Tongue (tissue), 2 donors: ENCODE measurements around the gene COL23A1. TPM values are rescaled to one million over a fixed set of nuclear protein-coding genes. Genes with fewer than 3 reads are reported as not detected.

ENCODE experiments used
- DNase-seq: peaks from one replicate; pipeline ENCODE4 v3.0.0-alpha.2; 2015
- total RNA-seq: library from RNA; depleted of rRNA; stranded (reverse); fragments of >200 nt; gene quantifications from one replicate; pipeline ENCODE4 v1.2.3, GENCODE V29; 2014

COL23A1 gene
- total RNA-seq, 1 donor from 2014 or later: 5.4 TPM

DNA sequence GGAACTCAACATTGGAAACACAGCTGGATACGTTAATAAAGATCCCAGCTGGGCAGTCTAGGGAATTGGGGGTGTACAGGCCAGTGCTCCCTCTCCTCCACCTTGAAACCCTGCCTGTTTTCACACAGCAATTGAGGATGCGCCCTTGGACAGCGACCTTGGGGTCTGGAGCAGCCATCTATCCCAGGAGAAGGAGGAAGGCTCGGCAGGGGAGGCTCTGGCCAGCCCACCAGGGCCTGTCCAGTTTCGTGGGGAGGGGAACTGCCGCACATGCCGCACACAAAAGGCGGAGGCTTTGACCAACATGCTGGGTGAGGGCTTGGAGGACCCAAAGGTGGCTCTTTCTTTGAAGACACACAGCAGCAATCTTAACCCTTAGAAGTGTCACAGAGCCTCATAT lies 1.4 kb downstream of the COL23A1 start:
- DNase-seq: no peak

DNA sequence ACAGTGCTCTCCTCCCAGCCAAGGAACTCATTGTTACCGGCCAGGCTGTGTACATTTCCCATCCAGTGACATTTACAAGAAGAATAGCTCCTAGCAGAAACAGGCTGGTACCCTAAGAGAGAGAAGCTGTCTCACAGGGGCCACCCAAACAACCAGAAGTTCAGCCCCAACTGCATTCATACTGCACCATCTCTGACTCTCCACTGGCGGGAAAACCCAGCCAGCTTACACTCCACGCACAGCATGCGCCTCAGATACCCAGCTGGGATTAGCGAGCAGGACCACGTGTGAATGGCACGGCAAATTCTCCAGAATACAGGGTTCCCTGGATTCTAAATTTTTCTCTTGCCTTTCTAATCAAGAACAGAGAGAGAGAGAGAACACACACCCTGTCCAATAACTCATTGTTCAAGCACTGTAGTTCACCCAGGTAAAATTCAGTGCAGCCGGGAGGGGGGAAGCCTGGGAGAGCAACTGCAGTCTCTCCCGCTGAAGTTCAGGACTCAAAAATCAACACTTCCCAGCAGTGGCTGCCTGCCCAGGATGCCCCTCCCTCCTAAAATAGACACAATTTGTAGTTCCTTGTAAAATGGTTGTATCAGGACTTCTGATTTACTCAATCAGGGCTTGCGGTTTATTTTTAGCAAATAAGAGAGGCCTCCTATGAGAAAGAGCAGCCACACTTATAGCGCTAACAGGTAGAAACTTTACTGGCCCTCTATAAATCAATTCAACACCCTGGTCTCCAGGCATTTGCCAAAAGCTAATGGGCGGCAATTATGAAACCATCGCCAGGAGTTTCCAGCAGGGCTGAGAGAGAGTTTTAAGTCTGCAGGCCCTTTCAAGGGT lies 2.2 kb downstream of the COL23A1 start:
- DNase-seq: peak; percentile 48

DNA sequence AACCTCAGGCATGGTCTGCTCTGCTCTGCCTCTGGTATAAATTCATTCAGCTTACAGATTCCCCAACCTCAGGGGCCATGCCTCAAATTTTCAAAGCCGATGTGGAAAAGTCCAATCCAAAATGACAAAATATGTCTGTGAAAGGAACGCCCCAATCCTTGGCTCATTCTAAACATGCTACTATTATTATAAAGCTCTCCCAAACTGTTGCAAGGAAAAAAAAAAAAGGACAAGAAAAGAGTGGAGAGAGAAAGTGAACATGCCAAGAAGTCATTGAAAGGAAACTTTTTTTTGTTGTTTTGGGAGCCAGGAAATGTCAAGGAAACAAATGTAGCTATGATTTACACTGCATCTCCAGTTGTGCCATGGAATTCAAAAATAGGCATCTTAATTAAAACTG lies 3.8 kb downstream of the COL23A1 start:
- DNase-seq: peak; percentile 27

- DNase-seq: peak; percentile 60
Measured at GRCh38 chr5:178585421-178585820, 4.8 kb downstream of the COL23A1 start.

GRCh38 chr5:178583279-178583678 lies 6.9 kb downstream of the COL23A1 start:
- no peak for DNase-seq

DNA sequence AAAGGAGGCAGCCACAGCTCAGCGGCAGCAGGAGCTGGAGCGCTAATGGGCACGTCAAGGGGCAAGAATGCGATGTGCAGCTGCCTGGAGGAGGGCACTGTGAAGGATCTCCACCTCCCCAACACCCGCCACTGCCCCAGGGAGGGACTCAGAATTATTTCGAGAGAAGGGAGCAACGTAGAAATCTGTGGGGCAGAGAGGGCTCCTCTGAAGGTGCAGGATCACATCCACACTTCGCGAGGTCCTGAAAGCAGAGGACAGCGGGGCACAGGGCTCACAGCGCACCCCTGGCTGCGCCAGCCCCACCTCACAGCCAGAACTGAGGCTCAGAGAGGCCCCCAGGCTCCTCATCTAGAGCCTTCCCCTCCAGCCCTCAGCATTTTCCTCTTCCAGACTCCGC lies 7.9 kb downstream of the COL23A1 start:
- no peak for DNase-seq

DNA sequence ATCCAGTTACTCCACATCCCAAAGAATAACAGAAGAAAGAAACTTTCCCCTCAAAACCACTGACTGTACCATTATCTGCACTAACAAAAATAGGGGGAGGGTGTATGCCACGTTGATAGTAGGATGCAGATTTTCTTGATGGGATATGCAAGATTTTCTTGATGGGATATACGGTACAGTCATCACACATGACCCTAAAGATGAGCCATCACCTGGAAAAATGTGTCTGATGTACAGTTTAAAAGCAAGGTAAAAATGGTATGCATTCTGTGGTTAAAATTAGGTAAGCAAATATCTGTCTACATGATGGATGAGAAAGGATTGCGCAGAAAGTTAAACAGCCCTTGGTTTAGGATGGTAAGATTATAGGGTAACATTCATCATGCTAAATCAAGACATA lies 8.6 kb downstream of the COL23A1 start:
- no peak for DNase-seq

DNA sequence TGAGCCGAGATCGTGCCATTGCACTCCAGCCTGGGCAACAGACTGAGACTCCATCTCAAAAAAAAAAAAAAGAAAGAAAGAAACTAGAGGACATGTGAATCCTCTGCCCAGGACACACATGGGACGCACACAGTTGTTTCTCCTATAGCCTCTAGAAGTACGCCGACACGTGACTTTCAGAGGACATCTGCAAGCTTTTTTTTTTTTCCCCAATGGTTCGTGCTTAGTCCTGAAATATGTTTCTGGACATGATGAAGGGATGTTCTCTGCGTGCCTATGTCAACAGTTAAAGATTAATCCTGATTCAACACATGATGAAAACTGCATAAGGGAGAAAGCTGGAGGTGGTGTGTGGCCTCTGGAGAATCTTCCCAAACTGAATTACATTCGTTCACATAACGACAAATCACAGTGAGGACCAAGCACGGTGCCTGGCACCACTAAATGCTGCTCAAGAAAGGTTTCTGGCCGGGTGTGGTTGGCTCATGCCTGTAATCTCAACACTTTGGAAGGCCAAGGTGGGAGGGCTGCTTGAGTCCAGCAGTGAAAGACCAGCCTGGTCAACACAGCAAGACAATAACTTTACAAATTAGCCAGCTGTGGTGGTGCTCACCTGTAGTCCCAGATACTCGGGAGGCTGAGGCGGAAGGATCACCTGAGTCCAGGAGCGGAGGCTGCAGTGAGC lies 9.8 kb downstream of the COL23A1 start:
- DNase-seq: peak; percentile 20

DNA sequence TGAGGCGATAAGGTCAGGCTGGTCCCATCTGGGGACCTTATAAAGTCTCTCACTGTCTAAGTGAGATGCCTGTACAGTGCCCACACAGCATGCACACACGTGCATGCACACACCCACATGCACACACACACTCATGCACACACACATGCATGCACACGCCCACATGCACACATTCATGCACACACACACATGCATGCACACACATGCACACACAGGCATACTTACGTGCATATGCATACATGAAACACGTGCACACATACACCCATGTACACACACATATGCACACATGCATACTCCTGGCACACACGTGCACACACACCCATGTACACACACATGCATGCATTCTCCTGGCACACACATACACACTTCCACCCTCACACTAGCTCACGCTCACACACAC lies 12.2 kb downstream of the COL23A1 start:
- DNase-seq: no peak

- no peak for DNase-seq
Measured at GRCh38 chr5:178577376-178577839, 12.8 kb downstream of the COL23A1 start.

DNA sequence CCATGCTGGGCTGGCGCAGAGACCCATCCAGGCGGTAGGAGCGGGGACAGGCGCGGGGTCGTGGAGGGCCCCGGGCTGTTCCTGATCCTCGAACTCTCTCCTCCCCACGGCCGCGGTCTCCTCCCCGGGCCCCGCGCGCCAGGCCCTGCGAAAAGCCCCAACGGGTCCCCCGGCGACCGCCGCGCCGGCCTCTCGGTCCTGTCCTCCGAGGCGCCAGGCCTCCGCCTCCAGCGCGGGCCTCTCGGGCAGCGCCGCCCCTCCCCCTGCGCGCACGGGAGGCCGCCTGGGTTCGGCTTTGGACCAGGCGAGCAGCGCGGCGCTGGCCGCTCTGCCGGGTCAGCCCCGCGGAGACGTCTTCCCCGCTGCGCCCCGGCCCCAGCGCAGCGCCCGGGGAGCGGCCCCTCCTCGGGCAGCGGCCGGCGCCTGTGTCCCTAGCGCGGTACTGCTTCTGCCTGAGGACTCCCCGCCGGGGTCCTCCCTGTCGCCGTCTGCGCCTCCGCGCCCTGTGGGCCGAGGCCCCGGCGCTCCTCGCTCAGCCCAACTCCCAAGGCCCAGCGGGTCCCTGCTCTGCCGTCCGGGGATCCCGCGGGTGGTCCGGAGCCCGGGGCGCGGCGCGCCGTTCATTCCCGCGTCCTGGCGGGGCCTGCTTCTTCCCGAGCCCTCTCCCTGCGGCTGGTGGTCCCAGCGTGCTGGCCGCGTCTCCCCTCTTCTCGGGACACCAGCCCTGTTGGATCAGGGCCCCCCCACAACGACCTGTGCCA lies 13.4 kb downstream of the COL23A1 start:
- peak; percentile 34 for DNase-seq

GRCh38 chr5:178573216-178573615 lies 17.0 kb downstream of the COL23A1 start:
- no peak for DNase-seq

GRCh38 chr5:178572617-178573016 lies 17.6 kb downstream of the COL23A1 start:
- DNase-seq: no peak

DNA sequence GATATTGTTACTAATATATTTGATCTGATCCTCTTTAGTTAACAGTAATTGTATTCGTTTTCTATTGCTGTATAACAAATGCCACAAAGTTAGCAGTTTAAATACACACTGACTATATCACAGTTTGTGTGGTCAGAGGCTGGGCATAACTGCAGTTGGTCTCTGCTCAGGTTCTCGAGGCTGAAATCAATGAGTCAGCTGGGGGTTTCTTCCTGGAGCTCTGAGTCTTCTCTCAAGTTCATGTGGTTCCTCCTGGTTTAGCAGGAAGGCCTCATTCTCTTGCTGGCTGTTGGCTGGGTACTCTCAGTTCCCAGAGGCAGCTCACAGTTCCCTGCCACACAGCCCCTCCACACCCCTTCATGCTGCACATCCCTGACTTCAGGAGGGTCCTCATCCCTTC lies 20.7 kb downstream of the COL23A1 start:
- DNase-seq: no peak

- DNase-seq: peak; percentile 49
Measured at GRCh38 chr5:178564811-178565550, 25.2 kb downstream of the COL23A1 start.

DNA sequence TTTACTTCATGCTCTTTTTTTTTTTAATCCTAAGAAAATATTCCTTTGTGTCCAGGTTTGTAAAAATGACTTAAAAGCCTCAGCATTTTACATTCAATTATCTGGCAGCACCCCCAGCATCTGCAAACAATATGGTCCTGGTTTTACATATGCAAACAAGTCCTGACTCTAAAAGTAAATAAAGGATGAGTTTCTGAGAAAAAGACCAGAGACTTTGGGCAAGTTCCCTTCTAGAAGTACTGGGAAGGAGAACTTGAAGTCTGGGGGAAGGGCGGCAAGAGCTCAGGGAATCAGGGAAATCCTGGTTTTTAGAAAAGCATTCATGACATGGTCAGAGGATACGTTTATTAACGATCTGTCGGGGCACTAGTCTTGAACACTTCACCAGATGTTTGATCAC lies 25.8 kb downstream of the COL23A1 start:
- DNase-seq: peak; percentile 83

GRCh38 chr5:178563621-178564020 lies 26.6 kb downstream of the COL23A1 start:
- no peak for DNase-seq

DNA sequence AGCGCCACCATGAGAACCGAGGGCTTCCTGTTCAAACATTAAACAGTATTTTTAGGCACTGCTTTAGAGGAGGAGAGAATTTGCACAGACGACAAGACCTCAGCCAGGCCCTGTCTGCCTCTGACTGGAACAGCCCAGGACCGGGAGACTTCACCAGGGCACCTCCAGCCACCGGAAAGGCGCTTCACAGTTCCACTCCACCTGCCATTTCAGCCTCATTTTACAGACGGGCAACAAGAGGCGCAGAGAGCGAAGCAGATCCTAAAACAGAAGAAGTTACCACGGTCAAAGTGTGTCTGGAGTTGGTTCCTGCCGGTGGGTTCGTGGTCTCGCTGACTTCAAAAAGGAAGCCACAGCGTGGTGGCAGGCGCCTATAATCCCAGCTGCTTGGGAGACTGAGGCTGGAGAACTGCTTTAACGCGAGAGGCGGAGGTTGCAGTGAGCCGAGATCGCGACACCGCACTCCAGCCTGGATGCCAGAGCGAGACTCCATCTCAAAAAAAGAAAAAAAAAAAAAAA lies 28.4 kb downstream of the COL23A1 start:
- DNase-seq: no peak

DNA sequence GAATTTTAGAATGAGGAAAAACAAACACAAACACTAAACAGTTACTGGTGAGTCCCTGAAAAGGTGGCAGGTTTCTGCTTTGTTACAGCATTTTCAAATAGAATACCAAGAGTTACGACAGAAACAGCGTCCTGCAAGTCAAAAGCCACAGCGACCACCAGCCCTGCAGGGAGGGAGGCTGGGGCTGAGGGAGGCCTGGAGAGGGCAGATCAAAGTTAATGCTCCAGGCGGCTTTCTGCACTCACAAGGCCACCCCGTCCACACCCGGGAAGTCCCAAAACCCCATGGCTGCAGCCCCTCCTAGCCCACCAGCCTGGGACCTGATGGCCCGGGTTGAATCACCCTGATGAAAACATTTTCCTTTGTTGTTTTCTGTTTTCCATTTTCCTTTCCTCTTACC lies 29.3 kb downstream of the COL23A1 start:
- DNase-seq: no peak

DNA sequence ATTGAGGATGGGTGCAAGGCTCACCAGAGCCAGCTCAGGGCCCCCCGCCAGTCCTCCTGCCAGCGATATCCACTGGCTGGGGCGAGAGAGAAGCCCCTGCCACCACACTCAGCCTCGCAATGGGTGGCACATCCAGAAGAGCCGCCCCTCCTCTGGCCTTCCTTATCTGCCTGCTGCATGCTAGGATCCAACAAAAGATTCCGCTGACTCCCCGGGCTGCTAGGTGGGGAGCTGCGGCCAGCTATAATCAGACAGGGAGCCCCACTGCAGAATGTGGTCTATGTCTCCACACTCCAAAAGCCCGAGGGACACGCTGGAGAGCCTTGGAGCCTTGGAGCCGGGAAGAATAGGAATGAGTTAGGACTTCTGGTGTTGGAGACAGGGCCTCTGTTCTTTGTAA lies 32.8 kb downstream of the COL23A1 start:
- no peak for DNase-seq

DNA sequence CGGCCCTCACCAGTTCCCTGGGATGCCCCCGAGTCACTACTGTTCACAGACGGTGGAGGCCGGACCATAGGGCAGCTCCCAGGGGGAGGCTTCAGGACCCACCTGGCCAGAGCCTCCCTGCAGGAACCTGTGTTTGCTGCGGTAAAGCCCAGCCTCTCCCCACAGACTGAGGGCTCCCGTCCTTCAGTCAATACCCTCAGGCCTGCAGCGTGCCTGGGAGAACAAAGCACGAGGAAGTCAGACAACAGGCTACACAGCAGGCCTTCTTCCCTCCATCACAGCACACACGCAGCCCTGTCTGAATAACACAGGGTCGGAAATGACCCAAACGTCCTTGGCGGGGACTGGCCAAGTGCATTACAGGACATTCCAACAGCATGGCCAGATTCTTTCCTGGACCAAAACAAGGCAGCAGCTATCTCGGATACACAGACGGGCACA lies 34.4 kb downstream of the COL23A1 start:
- no peak for DNase-seq

DNA sequence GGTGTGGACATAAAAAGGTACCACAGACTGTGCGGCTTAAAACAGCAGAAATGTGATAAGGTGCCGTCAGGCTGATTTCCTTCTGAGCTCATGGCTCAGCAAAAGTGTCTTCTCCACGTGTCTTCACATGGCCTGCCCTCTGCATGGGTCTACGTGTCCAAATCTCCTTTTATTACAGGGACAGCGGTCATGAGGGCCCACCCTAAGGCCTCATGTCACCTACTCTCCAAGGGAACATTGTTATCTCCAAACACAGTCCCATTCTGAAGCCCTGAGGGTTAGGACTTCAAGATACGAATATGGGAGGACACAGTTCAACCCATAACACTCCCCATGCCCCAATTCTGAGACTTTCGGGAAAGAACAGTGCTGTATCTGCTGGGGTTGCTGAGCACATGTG lies 35.2 kb downstream of the COL23A1 start:
- no peak for DNase-seq
